Natural killer cell (primary cell): ENCODE measurements around the gene INO80. TPM values are rescaled to one million over a fixed set of nuclear protein-coding genes. Genes with fewer than 3 reads are reported as not detected.

Source experiments
- ATAC-seq, 3 donors: fragments of 150-1000 bp in 2 of 3; fragments of 200-7000 bp in 1 of 3; cut with Tn5 transposase; 1 replicate in 1 of 3; 2 replicates in 2 of 3; pipeline ENCODE4 v1.10.0; 2021; ENCODE audit warnings: mild to moderate bottlenecking in 2 of 3, moderate library complexity in 2 of 3
- DNase-seq, 2 donors: peaks; one replicate each; pipeline versions ENCODE4 v3.0.0 to v3.0.0-alpha.2; 2013 to 2021; ENCODE audit warnings: mixed read lengths in 1 of 2
- H3K27ac ChIP-seq: one replicate; pipeline ENCODE4 v1.5.1; 2013; ENCODE audit warnings: mild to moderate bottlenecking, low read length
- H3K27me3 ChIP-seq: one replicate; pipeline ENCODE4 v1.6.1; 2013; ENCODE audit warnings: low read length; ENCODE audit not compliant: control insufficient read depth, insufficient read depth
- H3K36me3 ChIP-seq: one replicate; pipeline ENCODE4 v1.6.1; 2013; ENCODE audit warnings: low read length; ENCODE audit not compliant: control insufficient read depth, insufficient read depth
- H3K4me1 ChIP-seq: one replicate; pipeline ENCODE4 v1.6.1; 2013; ENCODE audit warnings: low read length; ENCODE audit not compliant: control insufficient read depth, insufficient read depth
- H3K4me3 ChIP-seq: one replicate; pipeline ENCODE4 v1.5.1; 2013; ENCODE audit warnings: low read length
- H3K9me3 ChIP-seq: one replicate; pipeline ENCODE4 v1.6.1; 2013; ENCODE audit warnings: low read length; ENCODE audit not compliant: control insufficient read depth, insufficient read depth
- H3K27ac Mint-ChIP-seq, 2 donors: one replicate each; pipeline ENCODE4 v1.8.0; 2022; ENCODE audit warnings: mild to moderate bottlenecking in 2 of 2, mixed read lengths in 2 of 2, moderate library complexity in 1 of 2
- H3K27me3 Mint-ChIP-seq, 2 donors: one replicate each; pipeline ENCODE4 v1.8.0; 2022; ENCODE audit warnings: low read depth in 2 of 2, mixed read lengths in 2 of 2
- H3K36me3 Mint-ChIP-seq: one replicate; pipeline ENCODE4 v1.8.0; 2022; ENCODE audit warnings: mixed read lengths
- H3K4me1 Mint-ChIP-seq, 2 donors: one replicate each; pipeline ENCODE4 v1.8.0; 2022; ENCODE audit warnings: mixed read lengths in 2 of 2
- H3K4me3 Mint-ChIP-seq: one replicate; pipeline ENCODE4 v1.8.0; 2022; ENCODE audit warnings: mild to moderate bottlenecking, moderate library complexity, mixed read lengths
- H3K9me3 Mint-ChIP-seq, 2 donors: one replicate each; pipeline ENCODE4 v1.8.0; 2022; ENCODE audit warnings: mixed read lengths in 2 of 2
- WGBS: methylation state at CpG from one replicate; pipeline ENCODE4 v1.1.7; 2013; ENCODE audit warnings: missing lambda C conversion rate; ENCODE audit not compliant: insufficient coverage; 5-methylcytosine and 5-hydroxymethylcytosine counted together
- intact Hi-C: fragments of 100-400 bp; cut with micrococcal nuclease; formaldehyde crosslinking; loops from one replicate; pipeline ENCODE4 v1.14.2; 2022
- total RNA-seq, 4 donors: library from RNA; stranded (reverse); fragments of 120-200 nt in 1 of 4; gene quantifications; one replicate each; pipeline versions ENCODE4 v1.2.3 to v1.2.4, GENCODE V29; 2013 to 2022
- TF ChIP-seq, protein P1 (sequence below): fragments of 200-600 bp; IDR thresholded peaks from one replicate; pipeline ENCODE4 v1.8.0; 2022; ENCODE audit warnings: antibody characterized with exemption

Gene INO80
- total RNA-seq, 3 donors from 2014 or later (not counting 1 experiment from before 2014, with no cell fraction given), result 36.4 to 45.7 (median 43.9) TPM

DNA sequence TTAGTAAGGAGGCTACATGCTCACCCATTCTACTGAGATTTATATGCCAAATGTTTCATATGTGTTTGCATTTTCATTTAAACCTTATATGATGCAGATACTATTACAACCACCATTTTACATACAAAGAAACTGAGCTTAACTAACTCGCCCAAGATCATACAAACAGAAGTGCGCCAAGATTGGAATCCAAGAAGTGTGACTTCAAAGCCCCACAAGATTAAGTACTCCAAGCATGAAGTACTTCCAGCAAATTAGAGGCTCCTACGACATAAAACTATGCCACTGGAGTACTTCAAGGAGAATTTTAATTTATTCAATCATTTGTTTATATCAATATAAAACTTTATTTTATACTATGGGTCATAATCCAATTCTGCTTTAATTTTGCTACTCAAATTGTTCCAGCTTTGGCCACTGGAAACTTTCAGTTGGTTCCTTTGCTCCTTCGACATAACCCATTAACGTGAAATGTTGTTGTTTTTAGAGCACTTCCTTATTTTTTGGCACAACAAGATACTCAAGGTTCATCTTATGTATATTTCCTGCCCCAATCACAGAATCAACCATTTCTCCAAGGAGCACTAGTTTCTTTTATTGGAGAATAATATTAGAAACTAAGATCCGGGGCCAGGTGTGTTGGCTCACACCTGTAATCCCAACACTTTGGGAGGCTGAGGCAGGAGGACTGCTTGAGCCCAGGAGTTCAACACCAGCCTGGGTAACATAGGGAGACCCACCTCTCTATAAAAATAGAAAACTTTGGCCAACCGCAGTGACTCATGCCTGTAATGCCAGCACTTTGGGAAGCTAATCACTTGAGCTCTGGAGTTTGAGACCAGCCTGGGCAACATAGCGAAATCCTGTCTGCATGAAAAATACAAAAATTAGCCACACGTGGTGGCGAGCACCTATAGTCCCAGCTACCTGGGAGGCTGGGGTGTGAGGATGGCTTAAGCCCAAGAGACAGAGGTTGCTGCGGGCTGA, 10.4 kb downstream of the INO80 start:
- Histone ChIP-seq H3K27me3 (no peaks in the 10 kb centered on the region), H3K36me3 (peaks cover 8% of the 10 kb centered on the region), H3K4me1 (no peaks in the 10 kb centered on the region), H3K9me3 (no peaks in the 10 kb centered on the region), H3K27ac (no peak overlapping the region), H3K4me3 (no peak overlapping the region)
- Mint-ChIP-seq H3K27me3 (no peaks in the 10 kb centered on the region), H3K4me1 (peaks cover 31 to 40% of the 10 kb centered on the region in 2 donors), H3K36me3 (no peaks in the 10 kb centered on the region), H3K9me3 (no peaks in the 10 kb centered on the region), H3K27ac (no peak overlapping the region), H3K4me3 (no peak overlapping the region)
- ATAC-seq (no peak), DNase-seq (no peak)
- intact Hi-C loops, result no loop called here
- TF ChIP-seq, protein P1, sequence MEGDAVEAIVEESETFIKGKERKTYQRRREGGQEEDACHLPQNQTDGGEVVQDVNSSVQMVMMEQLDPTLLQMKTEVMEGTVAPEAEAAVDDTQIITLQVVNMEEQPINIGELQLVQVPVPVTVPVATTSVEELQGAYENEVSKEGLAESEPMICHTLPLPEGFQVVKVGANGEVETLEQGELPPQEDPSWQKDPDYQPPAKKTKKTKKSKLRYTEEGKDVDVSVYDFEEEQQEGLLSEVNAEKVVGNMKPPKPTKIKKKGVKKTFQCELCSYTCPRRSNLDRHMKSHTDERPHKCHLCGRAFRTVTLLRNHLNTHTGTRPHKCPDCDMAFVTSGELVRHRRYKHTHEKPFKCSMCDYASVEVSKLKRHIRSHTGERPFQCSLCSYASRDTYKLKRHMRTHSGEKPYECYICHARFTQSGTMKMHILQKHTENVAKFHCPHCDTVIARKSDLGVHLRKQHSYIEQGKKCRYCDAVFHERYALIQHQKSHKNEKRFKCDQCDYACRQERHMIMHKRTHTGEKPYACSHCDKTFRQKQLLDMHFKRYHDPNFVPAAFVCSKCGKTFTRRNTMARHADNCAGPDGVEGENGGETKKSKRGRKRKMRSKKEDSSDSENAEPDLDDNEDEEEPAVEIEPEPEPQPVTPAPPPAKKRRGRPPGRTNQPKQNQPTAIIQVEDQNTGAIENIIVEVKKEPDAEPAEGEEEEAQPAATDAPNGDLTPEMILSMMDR, result no peak
- WGBS, result 95% methylated on average over 11 of the region's 11 CpGs

DNA sequence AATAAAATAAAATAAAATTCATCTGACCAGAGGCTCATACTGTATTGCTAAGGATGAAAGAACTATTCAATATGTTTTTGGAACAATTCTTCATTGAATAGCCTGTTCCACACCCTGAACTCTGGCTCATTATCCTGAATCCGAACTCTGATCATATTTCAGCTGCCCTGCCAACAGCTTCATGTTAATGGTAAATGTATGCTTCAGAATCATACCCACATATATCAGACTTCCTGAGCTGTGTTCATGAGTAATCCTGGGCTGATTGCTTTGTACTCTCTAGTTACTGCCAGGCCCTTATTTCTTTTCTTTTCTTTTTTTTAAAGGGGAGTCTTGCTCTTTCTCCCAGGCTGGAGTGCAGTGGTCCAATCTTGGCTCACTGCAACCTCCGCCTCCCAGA, 11.8 kb downstream of the INO80 start:
- no peak overlapping the region for H3K4me3 Mint-ChIP-seq
- TF ChIP-seq, protein P1, result no peak
- no peaks in the 10 kb centered on the region for H3K27me3 Mint-ChIP-seq
- no peaks in the 10 kb centered on the region for H3K9me3 Mint-ChIP-seq
- H3K4me3 ChIP-seq, result no peak overlapping the region
- H3K9me3 ChIP-seq, result no peaks in the 10 kb centered on the region
- peaks cover 8% of the 10 kb centered on the region for H3K36me3 ChIP-seq
- H3K4me1 Mint-ChIP-seq, result peaks cover 31 to 40% of the 10 kb centered on the region in 2 donors
- 93% methylated on average over 2 of the region's 2 CpGs for WGBS
- ATAC-seq (no peak), DNase-seq (no peak)
- H3K27ac Mint-ChIP-seq, result no peak overlapping the region
- H3K27ac ChIP-seq, result no peak overlapping the region
- H3K36me3 Mint-ChIP-seq, result no peaks in the 10 kb centered on the region
- intact Hi-C loops, result no loop called here
- H3K27me3 ChIP-seq, result no peaks in the 10 kb centered on the region
- H3K4me1 ChIP-seq, result no peaks in the 10 kb centered on the region

DNA sequence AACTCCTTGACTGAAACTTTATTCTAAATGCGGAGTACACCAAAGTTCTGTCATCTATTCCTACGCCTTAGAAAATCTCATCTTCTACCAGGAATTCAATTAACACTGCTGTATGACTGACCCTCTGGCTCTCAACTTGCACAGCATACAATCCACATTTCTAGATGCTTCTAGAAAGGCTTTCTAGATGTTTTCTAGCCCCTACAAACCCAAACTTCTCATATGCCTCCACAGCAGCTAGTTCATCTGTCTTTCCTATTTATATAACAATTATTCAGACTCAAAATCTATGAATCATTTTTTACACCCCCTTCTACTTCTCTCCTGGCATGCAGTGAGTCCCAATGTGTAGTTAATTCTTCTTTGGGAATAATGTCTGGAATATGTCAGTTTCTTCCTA, 13.2 kb downstream of the INO80 start:
- H3K27ac Mint-ChIP-seq, result no peak overlapping the region
- 96% methylated on average over 2 of the region's 2 CpGs for WGBS

More for the DNA sequence above, 13.2 kb downstream of the INO80 start:
- peaks cover 4% of the 10 kb centered on the region for H3K36me3 ChIP-seq
- H3K27me3 Mint-ChIP-seq, result no peaks in the 10 kb centered on the region
- no peaks in the 10 kb centered on the region for H3K4me1 ChIP-seq
- peaks cover 20 to 31% of the 10 kb centered on the region in 2 donors for H3K4me1 Mint-ChIP-seq
- no peaks in the 10 kb centered on the region for H3K36me3 Mint-ChIP-seq
- no peak overlapping the region for H3K4me3 Mint-ChIP-seq
- DNase-seq (no peak), ATAC-seq (no peak)
- H3K4me3 ChIP-seq, result no peak overlapping the region
- no peaks in the 10 kb centered on the region for H3K9me3 ChIP-seq
- H3K9me3 Mint-ChIP-seq, result no peaks in the 10 kb centered on the region
- H3K27me3 ChIP-seq, result no peaks in the 10 kb centered on the region
- intact Hi-C loops, result no loop called here
- TF ChIP-seq, protein P1, result no peak
- H3K27ac ChIP-seq, result no peak overlapping the region
